GM18519 (cell line): ENCODE measurements around the gene KCNG4.

ENCODE experiments used
- ATAC-seq: cut with Tn5 transposase; IDR thresholded peaks from one replicate; pipeline ENCODE4 v1.9.1; 2021; ENCODE audit warnings: mild to moderate bottlenecking, moderate library complexity; ENCODE audit not compliant: unreplicated experiment, low FRiP score

The KCNG4 gene, protein sequence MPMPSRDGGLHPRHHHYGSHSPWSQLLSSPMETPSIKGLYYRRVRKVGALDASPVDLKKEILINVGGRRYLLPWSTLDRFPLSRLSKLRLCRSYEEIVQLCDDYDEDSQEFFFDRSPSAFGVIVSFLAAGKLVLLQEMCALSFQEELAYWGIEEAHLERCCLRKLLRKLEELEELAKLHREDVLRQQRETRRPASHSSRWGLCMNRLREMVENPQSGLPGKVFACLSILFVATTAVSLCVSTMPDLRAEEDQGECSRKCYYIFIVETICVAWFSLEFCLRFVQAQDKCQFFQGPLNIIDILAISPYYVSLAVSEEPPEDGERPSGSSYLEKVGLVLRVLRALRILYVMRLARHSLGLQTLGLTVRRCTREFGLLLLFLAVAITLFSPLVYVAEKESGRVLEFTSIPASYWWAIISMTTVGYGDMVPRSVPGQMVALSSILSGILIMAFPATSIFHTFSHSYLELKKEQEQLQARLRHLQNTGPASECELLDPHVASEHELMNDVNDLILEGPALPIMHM

DNA sequence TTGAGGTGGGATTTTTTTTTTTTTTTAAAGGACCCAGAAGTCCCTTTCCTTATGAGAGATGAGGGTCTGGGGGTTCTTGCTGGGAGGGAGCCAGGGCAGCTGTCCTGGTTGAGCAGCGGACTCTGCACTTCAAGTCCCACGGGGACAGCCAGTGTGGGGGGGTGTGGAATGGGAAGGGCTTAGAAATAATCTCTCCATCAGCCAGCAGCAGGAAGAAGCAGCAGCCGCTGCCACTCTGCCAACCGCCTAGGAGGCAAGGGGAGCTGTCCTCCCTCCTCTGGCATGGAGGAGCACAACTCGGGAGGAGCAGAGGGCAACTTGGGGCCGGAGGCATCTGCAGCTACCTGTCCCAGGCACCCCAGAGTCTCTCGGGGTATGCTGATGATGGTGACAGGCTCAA is at the start of gene KCNG4:
KCNG4 (minus strand) TSS at position 104 of the 400 bp plus-strand sequence. CDS start 2,527 bp downstream, outside the sequence.
- ATAC-seq, result no peak

- ATAC-seq, result no peak
Measured at GRCh38 chr16:84288902-84289301, 49.1 kb upstream of the KCNG4 start.

GRCh38 chr16:84286578-84287240 is 46.9 kb upstream of the KCNG4 start:
- no peak for ATAC-seq

- ATAC-seq, result no peak
Measured at GRCh38 chr16:84284154-84284722, 44.4 kb upstream of the KCNG4 start.

GRCh38 chr16:84283314-84284153 is 43.7 kb upstream of the KCNG4 start:
- ATAC-seq, result no peak

DNA sequence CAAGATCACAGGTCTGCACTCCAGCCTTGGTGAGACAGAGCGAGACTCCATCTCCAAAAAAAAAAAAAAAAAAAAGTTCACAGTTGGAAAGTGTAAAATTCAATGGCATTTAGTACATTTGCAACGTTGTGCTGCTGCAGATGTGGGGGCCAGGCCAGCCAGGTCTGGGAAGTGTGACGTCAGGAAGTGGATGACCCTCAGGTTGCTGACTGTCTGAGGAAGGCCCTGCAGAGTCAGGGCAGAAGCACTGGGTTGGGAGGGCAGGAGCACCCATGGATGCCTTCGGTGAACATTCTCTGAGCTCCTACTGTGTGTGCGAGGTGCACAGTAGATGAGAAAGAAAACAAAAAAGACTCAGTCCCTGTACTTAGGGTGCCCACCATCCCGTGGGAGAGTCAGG is 42.7 kb upstream of the KCNG4 start:
- ATAC-seq, result no peak

- ATAC-seq, result no peak
Measured at GRCh38 chr16:84281074-84281473, 41.3 kb upstream of the KCNG4 start.

- ATAC-seq, result no peak
Measured at GRCh38 chr16:84279881-84280280, 40.1 kb upstream of the KCNG4 start.

DNA sequence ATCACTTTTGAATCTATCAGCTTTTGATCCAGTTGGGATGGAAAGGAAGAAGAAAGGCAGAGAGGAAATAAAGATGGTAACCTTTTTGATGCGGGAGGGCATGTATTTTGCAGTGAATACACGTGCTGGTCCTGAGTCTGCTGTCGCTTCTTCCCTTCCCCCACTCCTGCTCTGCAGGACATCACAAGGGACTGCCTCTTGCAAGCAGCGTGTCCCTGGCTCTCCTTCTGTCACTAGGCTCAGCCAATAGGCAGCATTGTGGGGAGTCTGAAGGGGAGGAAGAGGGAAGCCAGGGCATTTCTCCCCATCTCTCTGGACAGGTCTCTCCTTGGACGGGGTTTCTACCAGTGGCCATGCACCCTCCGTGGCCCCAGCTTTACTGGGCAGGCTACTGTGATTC is 39.2 kb upstream of the KCNG4 start:
- no peak for ATAC-seq

DNA sequence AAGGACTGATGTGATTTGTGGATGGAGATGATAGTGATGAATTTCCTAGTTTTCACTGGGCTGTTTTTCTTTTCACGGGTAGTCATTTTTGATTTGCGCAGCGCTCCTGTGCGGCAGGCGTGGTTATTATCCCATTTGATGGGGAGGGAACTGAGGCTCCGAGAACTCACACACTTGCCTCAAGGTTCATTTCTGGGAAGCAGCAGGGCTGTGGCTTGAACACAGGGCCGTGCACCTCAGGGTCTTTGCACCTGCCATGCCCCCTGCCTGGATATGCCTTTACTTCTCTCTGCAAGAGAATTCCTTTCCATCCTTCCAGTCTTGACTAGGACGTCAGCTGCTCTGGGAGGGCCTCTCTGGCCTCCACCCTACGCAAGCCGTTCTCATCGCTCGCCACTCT is 38.5 kb upstream of the KCNG4 start:
- no peak for ATAC-seq

DNA sequence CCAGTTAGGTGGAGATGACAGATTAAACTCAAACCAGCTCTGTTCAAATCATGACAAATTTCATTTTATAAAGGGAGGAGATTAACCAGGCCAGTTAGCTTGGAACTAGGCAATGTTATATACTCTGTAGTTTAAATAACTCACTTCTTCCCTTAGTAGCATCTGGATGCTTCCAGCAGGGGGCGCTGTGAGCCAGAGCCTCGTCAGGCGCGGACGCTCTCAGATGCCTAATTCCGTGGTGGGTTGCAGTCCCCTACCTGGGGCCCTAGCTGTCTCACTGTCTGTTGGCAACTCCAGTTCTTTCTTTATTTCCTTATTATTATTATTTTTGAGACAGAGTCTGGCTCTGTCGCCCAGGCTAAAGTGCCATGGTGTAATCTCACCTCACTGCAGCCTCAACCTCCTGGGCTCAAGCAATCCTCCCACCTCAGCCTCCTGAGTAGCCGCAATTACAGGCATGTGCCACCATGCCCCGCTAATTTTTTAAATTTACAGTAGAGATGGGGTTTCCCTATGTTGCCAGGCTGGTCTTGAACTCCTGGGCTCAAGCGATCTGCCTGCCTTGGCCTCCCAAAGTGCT is 37.5 kb upstream of the KCNG4 start:
- no peak for ATAC-seq

- no peak for ATAC-seq
Measured at GRCh38 chr16:84275585-84276151, 35.9 kb upstream of the KCNG4 start.

DNA sequence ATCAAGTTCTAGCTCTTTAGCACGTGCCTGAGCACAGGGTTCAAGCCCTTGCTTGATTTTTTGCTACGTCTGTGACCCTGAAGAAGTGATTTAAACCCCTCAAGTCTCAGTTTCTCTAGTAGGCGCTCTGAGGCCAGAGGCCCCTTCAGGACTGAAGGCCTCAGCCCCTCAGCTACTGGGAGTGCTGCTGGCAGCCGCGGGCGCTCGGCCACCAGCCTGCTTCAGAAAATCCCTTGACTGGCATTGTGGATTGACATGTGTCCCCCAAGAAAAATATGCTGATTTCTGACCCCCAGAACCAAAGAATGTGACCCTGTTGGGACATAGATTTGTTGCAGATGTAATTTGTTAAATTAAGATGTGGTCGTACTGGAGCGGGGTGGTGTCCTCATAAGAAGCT is 34.7 kb upstream of the KCNG4 start:
- ATAC-seq, result no peak

GRCh38 chr16:84272740-84273320 is 33.0 kb upstream of the KCNG4 start:
- ATAC-seq, result no peak

DNA sequence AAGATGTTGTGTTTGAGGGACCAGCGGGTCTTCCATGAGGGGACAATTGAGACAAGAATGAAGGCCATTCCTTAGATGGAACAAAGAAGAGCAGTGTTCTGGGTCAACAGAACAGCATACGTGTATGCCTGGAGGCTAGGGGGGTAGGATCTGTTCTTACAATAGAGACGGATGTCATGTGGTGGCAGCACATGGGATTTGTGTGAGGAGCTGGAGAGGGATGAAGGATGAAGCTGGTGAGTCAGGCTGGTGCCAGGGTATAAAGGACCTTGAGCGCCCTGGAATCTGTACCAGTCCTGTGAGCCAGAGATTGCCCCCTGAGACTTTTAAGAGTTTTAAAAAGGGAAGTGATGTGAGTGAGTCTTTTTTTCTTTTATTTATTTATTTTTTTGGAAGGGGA is 32.1 kb upstream of the KCNG4 start:
- ATAC-seq, result no peak

- no peak for ATAC-seq
Measured at GRCh38 chr16:84271037-84271436, 31.2 kb upstream of the KCNG4 start.

GRCh38 chr16:84270531-84270930 is 30.7 kb upstream of the KCNG4 start:
- ATAC-seq, result no peak

- no peak for ATAC-seq
Measured at GRCh38 chr16:84270071-84270470, 30.3 kb upstream of the KCNG4 start.

DNA sequence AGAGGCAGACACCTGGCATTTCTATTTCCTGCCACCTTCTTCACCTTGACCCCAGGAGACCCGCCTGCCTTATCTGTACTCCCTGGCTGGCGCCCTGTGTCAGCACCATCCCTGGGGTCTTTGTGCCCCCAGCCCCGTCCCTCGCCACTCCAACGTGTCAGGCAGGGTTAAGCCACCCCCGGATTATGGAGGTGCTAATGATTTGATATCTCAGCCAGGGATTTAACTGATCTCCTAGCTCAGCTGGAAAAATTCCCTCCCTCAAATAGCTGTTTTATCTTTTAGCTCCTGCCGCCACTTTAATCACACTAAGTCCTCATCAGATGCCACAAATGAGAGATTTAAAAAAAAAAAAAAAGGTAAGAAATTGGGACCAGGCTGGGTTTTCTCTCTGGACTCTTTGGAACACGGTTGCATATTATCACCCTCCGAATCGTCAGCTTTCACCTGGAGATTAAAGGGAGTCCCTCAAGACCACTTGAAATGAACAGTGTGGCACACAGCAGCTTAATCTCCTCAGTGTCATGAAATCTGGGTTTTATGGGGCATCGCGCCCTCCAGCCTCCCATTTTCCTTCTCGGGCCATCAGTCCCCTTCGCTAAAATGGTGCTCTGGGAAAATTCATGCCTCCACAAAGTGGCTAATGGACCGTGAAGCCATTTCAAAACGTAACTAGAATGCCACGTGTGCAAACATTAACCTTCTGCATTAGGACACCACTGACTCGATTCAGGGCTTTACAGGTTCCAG is 28.7 kb upstream of the KCNG4 start:
- ATAC-seq, result no peak
